Karpas-422 (cell line): ENCODE data around the gene COA7. TPM values are rescaled to one million over a fixed set of nuclear protein-coding genes. Genes with fewer than 3 reads are reported as not detected.
"Not testable (repeated sequence)": the region's sequence is repeated elsewhere in the genome, so short reads cannot be mapped to it uniquely, and the experiment has no call there.

Experiments
- DNase-seq: peaks from one replicate; pipeline ENCODE4 v3.0.0-alpha.2; 2015
- H2AFZ ChIP-seq: fragments of 200-600 bp; sonication (generic); 2 replicates; pipeline ENCODE4 v1.6.1; 2014; ENCODE audit warnings: antibody characterized with exemption, low read length, mixed read lengths
- H3K27ac ChIP-seq: fragments of 200-600 bp; sonication (generic); 2 replicates; pipeline ENCODE4 v1.5.1; 2014; ENCODE audit warnings: mild to moderate bottlenecking, low read length, moderate library complexity
- H3K27me3 ChIP-seq: fragments of 200-600 bp; sonication (generic); 2 replicates; pipeline ENCODE4 v1.6.1; 2014; ENCODE audit warnings: low read length, mixed read lengths
- H3K36me3 ChIP-seq: fragments of 200-600 bp; sonication (generic); 2 replicates; pipeline ENCODE4 v1.6.1; 2014; ENCODE audit warnings: low read length, mixed read lengths; ENCODE audit not compliant: insufficient read depth
- H3K4me1 ChIP-seq: fragments of 200-600 bp; sonication (generic); 2 replicates; pipeline ENCODE4 v1.6.1; 2014; ENCODE audit warnings: mild to moderate bottlenecking, low read length, mixed read lengths
- H3K4me2 ChIP-seq: fragments of 200-600 bp; sonication (generic); 2 replicates; pipeline ENCODE4 v1.6.1; 2014; ENCODE audit warnings: low read length, low read depth, mild to moderate bottlenecking; ENCODE audit not compliant: poor library complexity, severe bottlenecking
- H3K4me3 ChIP-seq: fragments of 200-600 bp; sonication (generic); 2 replicates; pipeline ENCODE4 v1.5.1; 2014; ENCODE audit warnings: mild to moderate bottlenecking, antibody characterized with exemption, low read length, mixed read lengths
- H3K79me2 ChIP-seq: fragments of 200-600 bp; sonication (generic); 2 replicates; pipeline ENCODE4 v1.6.1; 2014; ENCODE audit warnings: mild to moderate bottlenecking, low read length, mixed read lengths
- H3K9ac ChIP-seq: fragments of 200-600 bp; sonication (generic); 2 replicates; pipeline ENCODE4 v1.6.0; 2014; ENCODE audit warnings: low read length
- H3K9me2 ChIP-seq: fragments of 200-600 bp; sonication (generic), shearing (Covaris generic); replicated peaks from 2 replicates; pipeline ENCODE4 v1.6.0; 2014; ENCODE audit warnings: mild to moderate bottlenecking, low read length, moderate library complexity; ENCODE audit not compliant: insufficient read depth
- H3K9me3 ChIP-seq: fragments of 300-700, 200-600 bp; sonication (generic); 2 replicates; pipeline ENCODE4 v1.6.1; 2014; ENCODE audit warnings: low read length, mixed read lengths
- H4K20me1 ChIP-seq: fragments of 200-600 bp; sonication (generic); 2 replicates; pipeline ENCODE4 v1.6.1; 2014; ENCODE audit warnings: mild to moderate bottlenecking, antibody characterized with exemption, low read length, low read depth; ENCODE audit not compliant: insufficient read depth
- total RNA-seq: library from RNA; depleted of rRNA; stranded (reverse); fragments of >200 nt; shearing (Covaris generic); gene quantifications from 2 replicates; pipeline ENCODE4 v1.2.3, GENCODE V29; 2014; ENCODE audit warnings: low replicate concordance

The COA7 gene
- total RNA-seq, 1 experiment from 2014 or later = 10.8 TPM

- no peak overlapping the region for H3K9ac ChIP-seq
- no peaks in the 10 kb centered on the region for H3K9me2 ChIP-seq
- peaks cover 93% of the 10 kb centered on the region for H3K79me2 ChIP-seq
- no peak overlapping the region for H2AFZ ChIP-seq
- H3K9me3 ChIP-seq = no peaks in the 10 kb centered on the region
- no peak overlapping the region for H3K4me2 ChIP-seq
- no peaks in the 10 kb centered on the region for H3K27me3 ChIP-seq
- peaks cover 6% of the 10 kb centered on the region for H3K4me1 ChIP-seq
- no peaks in the 10 kb centered on the region for H4K20me1 ChIP-seq
- no peak overlapping the region for H3K27ac ChIP-seq
- DNase-seq = no peak
- H3K36me3 ChIP-seq = no peaks in the 10 kb centered on the region
- no peak overlapping the region for H3K4me3 ChIP-seq
Observed at GRCh38 chr1:52733368-52733767, 35.2 kb upstream of the COA7 start.

DNA sequence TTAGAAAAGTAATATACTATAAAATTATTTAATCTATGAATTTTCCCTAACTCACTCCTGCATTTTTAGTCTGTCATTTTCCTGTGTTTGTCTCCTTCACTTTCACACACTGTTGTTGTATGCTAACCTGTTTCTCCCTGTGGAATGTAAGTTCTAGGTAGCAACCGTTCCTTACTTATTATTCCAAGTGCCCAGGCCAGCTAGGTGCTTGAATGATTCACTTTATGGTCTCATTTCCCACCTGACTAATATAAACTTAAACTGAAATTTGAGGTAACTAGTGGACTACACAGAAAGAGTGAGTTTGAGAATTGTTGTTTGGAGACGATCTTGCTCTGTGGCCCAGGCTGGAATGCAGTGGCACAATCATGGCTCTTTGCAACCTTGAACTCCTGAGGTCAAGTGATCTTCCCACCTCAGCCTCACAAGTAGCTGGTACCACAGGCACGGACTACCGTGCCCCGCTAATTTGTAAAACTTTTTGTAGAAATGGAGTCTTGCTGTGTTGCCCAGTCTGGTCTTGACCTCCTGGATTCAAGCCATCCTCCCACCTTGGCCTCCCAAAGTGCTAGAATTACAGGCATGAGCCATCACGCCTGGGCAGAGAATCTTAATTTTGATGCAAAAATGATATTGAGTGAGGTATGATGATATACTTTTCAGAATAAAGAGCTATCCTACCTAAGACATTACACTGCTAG, 30.0 kb upstream of the COA7 start:
- Histone ChIP-seq H4K20me1 (no peaks in the 10 kb centered on the region), H3K27ac (no peak overlapping the region), H3K27me3 (no peaks in the 10 kb centered on the region), H3K9me3 (no peaks in the 10 kb centered on the region), H2AFZ (no peak overlapping the region), H3K9me2 (no peaks in the 10 kb centered on the region), H3K79me2 (peaks cover 65% of the 10 kb centered on the region), H3K36me3 (no peaks in the 10 kb centered on the region), H3K9ac (peak overlapping the region; percentile 79), H3K4me2 (peak overlapping the region; percentile 98), H3K4me3 (peak overlapping the region; percentile 83), H3K4me1 (peaks cover 32% of the 10 kb centered on the region)
- no peak for DNase-seq

- DNase-seq = peak; percentile 56
- peaks cover 55% of the 10 kb centered on the region for H3K79me2 ChIP-seq
Observed at GRCh38 chr1:52727114-52727586, 29.0 kb upstream of the COA7 start.

DNA sequence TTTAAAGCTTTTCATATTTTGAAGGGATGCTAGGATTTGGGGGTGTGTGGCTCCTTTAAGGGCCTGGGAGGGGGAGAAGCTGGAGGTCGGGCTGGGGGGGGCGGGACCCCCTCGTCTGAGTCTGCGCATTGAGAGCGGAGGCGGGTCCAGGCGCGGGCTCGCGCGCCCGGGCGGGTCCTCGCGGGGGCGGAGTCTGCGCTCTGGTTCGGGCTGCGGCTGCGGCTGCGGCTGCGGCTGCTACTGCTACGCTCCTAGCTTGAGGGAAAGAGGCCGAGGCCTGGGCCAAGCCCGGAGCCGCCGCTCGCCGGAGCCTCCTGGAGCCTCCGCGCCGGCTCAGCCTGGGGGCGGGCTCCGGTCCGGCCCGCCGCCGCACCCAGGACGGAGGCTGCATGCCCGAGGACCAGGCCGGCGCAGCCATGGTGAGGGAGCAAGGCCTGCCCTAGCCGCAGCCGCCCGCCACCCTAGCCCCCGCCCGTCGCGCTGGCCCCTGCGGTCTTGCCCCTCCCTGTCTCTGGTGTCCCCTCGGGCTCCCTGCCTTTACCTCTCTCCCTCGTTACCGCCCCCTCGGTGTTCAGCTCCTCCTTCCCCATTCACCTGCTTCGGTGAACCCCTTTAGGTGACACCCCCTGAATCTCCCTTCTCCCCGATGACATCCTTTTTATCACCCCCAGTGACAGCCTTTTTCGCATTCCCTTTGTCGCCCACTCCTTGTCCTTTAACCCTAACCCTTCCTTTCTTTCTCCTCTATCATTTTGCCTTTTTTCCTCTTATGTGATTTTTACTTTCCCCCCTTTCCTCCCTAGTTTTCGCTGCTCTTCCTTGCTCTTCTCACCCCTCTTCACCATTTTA, 28.3 kb upstream of the COA7 start, which contains the start of gene ZYG11B:
ZYG11B (plus strand) TSS at position 189 of the 849 bp plus-strand sequence; CDS start at position 390, 201 bp downstream.
- H3K27me3 ChIP-seq = no peaks in the 10 kb centered on the region
- peak within 1 kb of the TSS; percentile 83 for H3K4me3 ChIP-seq
- no peaks in the 10 kb centered on the region for H3K36me3 ChIP-seq
- peak; percentile 96 for DNase-seq
- peak within 1 kb of the TSS; percentile 98 for H2AFZ ChIP-seq
- peak within 1 kb of the TSS; percentile 79 for H3K9ac ChIP-seq
- H3K9me2 ChIP-seq = no peaks in the 10 kb centered on the region
- peak within 1 kb of the TSS; percentile 98 for H3K4me2 ChIP-seq
- no peaks in the 10 kb centered on the region for H4K20me1 ChIP-seq
- no peak within 1 kb of the TSS for H3K27ac ChIP-seq
- H3K9me3 ChIP-seq = no peaks in the 10 kb centered on the region
- H3K79me2 ChIP-seq = peaks cover 51% of the 10 kb centered on the region
- H3K4me1 ChIP-seq = peaks cover 32% of the 10 kb centered on the region

More at GRCh38 chr1:52727114-52727586, 29.0 kb upstream of the COA7 start:
- Histone ChIP-seq H3K36me3 (no peaks in the 10 kb centered on the region), H3K4me2 (peak overlapping the region; percentile 98), H3K9ac (peak overlapping the region; percentile 79), H3K27ac (no peak overlapping the region), H3K9me3 (no peaks in the 10 kb centered on the region), H3K4me3 (peak overlapping the region; percentile 83), H3K4me1 (peaks cover 32% of the 10 kb centered on the region), H4K20me1 (no peaks in the 10 kb centered on the region), H3K27me3 (no peaks in the 10 kb centered on the region), H2AFZ (no peak overlapping the region; the same call in 1 of the 2 replicates), H3K9me2 (no peaks in the 10 kb centered on the region)

- Histone ChIP-seq H3K4me2 (peak overlapping the region; percentile 87), H3K36me3 (no peaks in the 10 kb centered on the region), H3K4me3 (peak overlapping the region; percentile 65), H3K27ac (no peak overlapping the region), H3K9me2 (no peaks in the 10 kb centered on the region), H3K79me2 (peaks cover 45% of the 10 kb centered on the region), H3K4me1 (peaks cover 32% of the 10 kb centered on the region), H3K9me3 (no peaks in the 10 kb centered on the region), H4K20me1 (no peaks in the 10 kb centered on the region), H2AFZ (peak overlapping the region; percentile 98), H3K27me3 (no peaks in the 10 kb centered on the region), H3K9ac (peak overlapping the region; percentile 70)
- no peak for DNase-seq
Observed at GRCh38 chr1:52725903-52726264, 27.7 kb upstream of the COA7 start.

DNA sequence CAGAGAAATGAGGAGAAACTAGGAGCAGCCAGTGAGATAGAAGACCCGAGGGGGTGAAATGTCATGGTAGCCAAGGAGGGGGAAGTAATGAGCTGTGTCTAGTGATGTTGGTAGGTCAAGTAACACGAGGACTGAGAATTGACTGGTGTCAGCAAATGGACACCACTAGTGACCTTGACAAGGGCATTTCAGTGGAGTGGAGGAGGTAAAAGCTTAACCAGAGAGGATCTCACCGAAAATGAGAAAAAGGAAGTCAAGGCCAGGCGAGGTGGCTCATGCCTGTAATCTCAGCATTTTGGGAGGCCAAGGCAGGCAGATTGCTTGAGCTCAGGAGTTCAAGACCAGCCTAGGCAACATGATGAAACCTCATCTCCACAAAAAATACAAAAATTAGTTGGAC, 25.1 kb upstream of the COA7 start:
- peaks cover 25% of the 10 kb centered on the region for H3K4me1 ChIP-seq
- no peak overlapping the region for H2AFZ ChIP-seq
- H3K79me2 ChIP-seq = peaks cover 19% of the 10 kb centered on the region
- no peak overlapping the region for H3K27ac ChIP-seq
- H4K20me1 ChIP-seq = no peaks in the 10 kb centered on the region
- no peaks in the 10 kb centered on the region for H3K27me3 ChIP-seq
- H3K9me2 ChIP-seq = no peaks in the 10 kb centered on the region
- no peak for DNase-seq
- H3K36me3 ChIP-seq = no peaks in the 10 kb centered on the region
- H3K9ac ChIP-seq = no peak overlapping the region
- H3K4me2 ChIP-seq = no peak overlapping the region
- H3K9me3 ChIP-seq = no peaks in the 10 kb centered on the region
- H3K4me3 ChIP-seq = no peak overlapping the region

- not testable (repeated sequence) for H3K36me3 ChIP-seq, H3K9ac ChIP-seq, H3K79me2 ChIP-seq, H3K4me3 ChIP-seq, H3K9me2 ChIP-seq, H3K4me1 ChIP-seq, DNase-seq, H3K27ac ChIP-seq, H3K27me3 ChIP-seq, H4K20me1 ChIP-seq, H2AFZ ChIP-seq, H3K9me3 ChIP-seq, H3K4me2 ChIP-seq
Observed at GRCh38 chr1:52715296-52715695, 17.1 kb upstream of the COA7 start.

DNA sequence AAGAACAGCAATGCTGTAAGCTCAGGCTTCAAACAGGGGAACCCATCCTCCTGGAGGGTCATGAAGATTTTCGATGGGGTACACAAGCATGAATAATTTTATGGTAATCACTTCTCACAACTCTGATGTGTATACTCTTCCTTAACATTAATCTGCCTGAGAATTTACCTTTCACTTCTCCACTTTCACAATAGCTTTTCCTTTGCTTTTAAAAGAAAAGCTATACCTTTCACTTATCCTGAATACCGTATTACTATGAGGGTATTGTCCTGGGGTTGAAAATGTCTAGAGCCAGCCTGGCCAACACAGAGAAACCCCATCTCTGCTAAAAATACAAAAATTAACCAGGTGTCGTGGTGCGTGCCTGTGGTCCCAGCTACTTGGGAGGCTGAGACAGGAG, 15.4 kb upstream of the COA7 start:
- no peaks in the 10 kb centered on the region for H3K27me3 ChIP-seq
- DNase-seq = no peak
- no peaks in the 10 kb centered on the region for H4K20me1 ChIP-seq
- no peaks in the 10 kb centered on the region for H3K4me1 ChIP-seq
- H3K36me3 ChIP-seq = no peaks in the 10 kb centered on the region
- no peaks in the 10 kb centered on the region for H3K79me2 ChIP-seq
- H2AFZ ChIP-seq = no peak overlapping the region
- H3K27ac ChIP-seq = no peak overlapping the region
- no peaks in the 10 kb centered on the region for H3K9me3 ChIP-seq
- H3K9ac ChIP-seq = no peak overlapping the region
- H3K4me3 ChIP-seq = no peak overlapping the region
- H3K9me2 ChIP-seq = no peaks in the 10 kb centered on the region
- H3K4me2 ChIP-seq = no peak overlapping the region
